ENCODE data around the gene WASHC2C. TPM values are rescaled to one million over a fixed set of nuclear protein-coding genes. Genes with fewer than 3 reads are reported as not detected.
"Not testable (repeated sequence)": the region's sequence is repeated elsewhere in the genome, so short reads cannot be mapped to it uniquely, and the experiment has no call there.

Gene WASHC2C
- total RNA-seq, 2 donors from 2014 or later = 22.5 to 39.0 TPM

- Histone ChIP-seq H3K27ac (no peak overlapping the region), H3K27me3 (no peaks in the 10 kb centered on the region), H3K9me3 (no peaks in the 10 kb centered on the region), H3K4me1 (no peaks in the 10 kb centered on the region), H3K36me3 (no peaks in the 10 kb centered on the region), H3K4me3 (no peak overlapping the region)
- no peak for TF ChIP-seq CTCF (IDR thresholded peaks at IDR 0.05)
- no peak for DNase-seq (ENCODE audit: low spot score)
Measured at GRCh38 chr10:45817130-45817859, 90.2 kb downstream of the WASHC2C start.

- H3K27ac ChIP-seq = no peak overlapping the region
- H3K36me3 ChIP-seq = no peaks in the 10 kb centered on the region
- DNase-seq (ENCODE audit: low spot score) = no peak
- no peak overlapping the region for H3K4me3 ChIP-seq
- H3K4me1 ChIP-seq = no peaks in the 10 kb centered on the region
- H3K27me3 ChIP-seq = no peaks in the 10 kb centered on the region
- no peak for TF ChIP-seq CTCF (IDR thresholded peaks at IDR 0.05)
- H3K9me3 ChIP-seq = no peaks in the 10 kb centered on the region
Measured at GRCh38 chr10:45817912-45818311, 90.8 kb downstream of the WASHC2C start.

- Histone ChIP-seq H3K9me3 (no peaks in the 10 kb centered on the region), H3K4me1 (no peaks in the 10 kb centered on the region), H3K4me3 (no peak overlapping the region), H3K27ac (no peak overlapping the region), H3K27me3 (no peaks in the 10 kb centered on the region), H3K36me3 (no peaks in the 10 kb centered on the region)
- DNase-seq (ENCODE audit: low spot score) = no peak
- TF ChIP-seq CTCF (IDR thresholded peaks at IDR 0.05) = no peak
Measured at GRCh38 chr10:45819552-45819951, 92.5 kb downstream of the WASHC2C start.

GRCh38 chr10:45820107-45820830 is 93.2 kb downstream of the WASHC2C start:
- not testable (repeated sequence) for H3K27ac ChIP-seq; H3K4me1 ChIP-seq; DNase-seq (ENCODE audit: low spot score); H3K27me3 ChIP-seq; H3K36me3 ChIP-seq; H3K4me3 ChIP-seq; H3K9me3 ChIP-seq

GRCh38 chr10:45822918-45823317 is 95.9 kb downstream of the WASHC2C start:
- not testable (repeated sequence) for H3K36me3 ChIP-seq; H3K9me3 ChIP-seq; H3K27ac ChIP-seq; H3K4me3 ChIP-seq; H3K27me3 ChIP-seq; H3K4me1 ChIP-seq; DNase-seq (ENCODE audit: low spot score)

Other genes starting within 250 kb of the WASHC2C start
- gene ZFAND4, start 54.5 kb upstream of the WASHC2C start, total RNA-seq = 10 to 100 TPM; 10.3 to 17.4 TPM
- 1 to 10 TPM; 3.4 to 7.2 TPM for gene AGAP4, start 120.2 kb downstream of the WASHC2C start, total RNA-seq
- 10 to 100 TPM; 67.6 to 88.8 TPM for gene TIMM23, start 245.2 kb downstream of the WASHC2C start, total RNA-seq